Fibroblast of skin of right quadriceps (primary cell): ENCODE measurements around the gene HUWE1.
A peak's percentile ranks its signal among the peaks of the same experiment; 100 is the strongest.
"Not testable (repeated sequence)": the region's sequence is repeated elsewhere in the genome, so short reads cannot be mapped to it uniquely, and the experiment has no call there.

ENCODE experiments used
- DNase-seq: peaks from one replicate; pipeline ENCODE4 v3.0.0-alpha.2; 2013

HUWE1 gene

DNA sequence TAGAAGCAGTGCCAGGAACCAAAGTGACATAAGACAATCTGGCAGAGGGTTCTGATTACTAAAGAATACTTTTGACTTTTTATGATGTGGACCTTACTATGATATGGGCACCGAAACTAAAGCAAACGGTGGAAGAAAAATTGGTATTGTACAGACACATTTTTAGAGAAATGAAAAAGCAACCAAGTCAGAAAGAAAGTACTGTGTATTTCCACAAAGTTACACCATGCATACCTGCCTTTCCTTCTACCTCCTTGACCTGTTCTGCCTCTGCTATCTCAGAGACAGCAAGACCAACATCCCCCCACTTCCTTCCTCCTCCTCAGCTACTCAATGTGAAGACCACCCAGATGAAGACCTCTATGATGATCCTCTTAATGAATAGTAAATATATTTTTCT lies 88.3 kb downstream of the HUWE1 start:
- no peak for DNase-seq

DNA sequence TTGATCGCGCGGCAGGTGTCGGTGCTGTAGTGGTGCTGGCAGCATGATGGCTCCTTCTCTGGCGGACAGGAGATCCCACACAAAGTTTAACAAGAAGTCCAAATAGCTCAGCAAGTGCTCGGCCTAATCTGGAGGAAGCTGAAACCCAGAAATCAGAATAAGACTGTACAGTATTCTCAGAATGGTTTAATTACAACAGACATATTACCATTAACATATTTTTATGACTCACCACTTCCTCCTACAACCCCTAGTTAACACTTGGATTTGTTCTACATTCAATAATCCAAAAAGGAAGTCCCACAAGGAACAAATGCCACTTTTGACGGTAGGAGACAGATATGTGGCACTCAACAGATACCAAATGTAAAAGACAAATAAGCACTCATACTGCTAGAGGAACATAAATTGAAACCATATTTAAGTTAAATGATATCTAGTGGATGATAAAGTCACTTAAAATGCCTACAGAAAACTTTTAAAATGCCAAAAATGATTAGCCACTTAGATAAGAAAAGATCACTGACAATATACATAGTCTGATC lies 91.2 kb downstream of the HUWE1 start:
- DNase-seq: no peak

DNA sequence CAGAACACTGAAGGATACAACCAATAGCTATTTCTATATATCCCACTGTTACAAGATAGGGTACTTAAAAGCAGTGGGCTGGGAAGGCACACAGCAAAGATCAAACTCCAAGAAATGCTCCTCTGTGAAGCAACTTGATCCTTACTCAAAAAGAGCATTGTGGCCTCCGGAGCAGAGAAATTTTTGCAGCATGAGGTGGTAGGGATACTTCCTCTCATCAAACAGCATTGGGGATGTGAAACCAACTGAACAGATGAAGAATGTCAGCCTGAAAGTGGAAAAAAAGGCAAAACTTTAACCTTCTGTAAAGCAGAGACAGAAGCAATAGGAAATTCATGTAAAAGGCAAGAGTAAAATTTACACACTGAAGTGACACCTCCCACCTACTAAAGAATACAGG lies 92.2 kb downstream of the HUWE1 start:
- peak; percentile 27 for DNase-seq

DNA sequence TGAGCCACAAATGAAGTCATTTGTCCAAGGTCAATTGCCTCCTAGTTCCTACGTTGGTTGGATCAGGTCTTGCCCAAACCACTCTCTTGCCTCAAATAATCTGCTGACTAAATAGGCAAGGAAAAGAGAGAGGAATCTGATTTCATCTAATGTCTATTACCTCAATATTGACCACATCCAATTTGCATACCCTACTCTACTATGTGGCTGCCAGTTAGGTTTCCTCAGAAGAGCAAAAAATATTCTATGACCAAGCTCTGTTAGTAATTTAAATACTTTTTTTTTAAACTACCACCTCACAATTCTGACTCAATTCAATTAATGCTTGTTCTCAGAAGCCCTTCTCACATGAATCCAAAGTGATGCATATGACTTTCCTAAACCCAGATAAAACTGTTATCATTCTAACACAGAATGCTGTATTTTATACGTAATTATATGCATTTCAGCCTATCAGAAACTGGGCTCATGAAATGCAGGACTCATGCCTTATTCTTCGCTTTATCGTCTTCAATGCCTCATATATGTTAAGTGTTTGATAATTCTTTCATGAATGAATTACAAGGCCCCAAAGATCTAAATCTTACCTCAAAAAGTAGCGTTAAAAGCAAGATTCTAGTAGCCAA lies 98.6 kb downstream of the HUWE1 start:
- DNase-seq: no peak

DNA sequence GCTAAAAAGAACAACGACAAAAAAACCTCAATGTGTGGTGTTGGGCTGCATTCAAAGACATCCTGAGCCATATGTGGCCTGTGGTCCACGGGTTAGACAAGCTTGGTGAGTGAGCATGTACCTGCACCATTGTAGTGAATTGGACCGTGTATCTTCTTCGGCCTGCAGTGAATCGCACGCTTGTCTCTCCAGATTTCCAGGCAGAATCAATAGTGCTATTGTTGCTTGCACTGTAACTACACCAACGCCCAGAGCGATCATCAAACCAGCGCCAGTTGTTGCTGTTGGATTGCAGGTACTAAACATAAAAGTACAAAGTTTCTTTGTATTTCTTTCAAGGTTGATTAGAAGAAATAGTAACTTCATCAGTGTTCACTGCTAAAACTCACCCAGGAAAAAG lies 101.6 kb downstream of the HUWE1 start:
- no peak for DNase-seq

DNA sequence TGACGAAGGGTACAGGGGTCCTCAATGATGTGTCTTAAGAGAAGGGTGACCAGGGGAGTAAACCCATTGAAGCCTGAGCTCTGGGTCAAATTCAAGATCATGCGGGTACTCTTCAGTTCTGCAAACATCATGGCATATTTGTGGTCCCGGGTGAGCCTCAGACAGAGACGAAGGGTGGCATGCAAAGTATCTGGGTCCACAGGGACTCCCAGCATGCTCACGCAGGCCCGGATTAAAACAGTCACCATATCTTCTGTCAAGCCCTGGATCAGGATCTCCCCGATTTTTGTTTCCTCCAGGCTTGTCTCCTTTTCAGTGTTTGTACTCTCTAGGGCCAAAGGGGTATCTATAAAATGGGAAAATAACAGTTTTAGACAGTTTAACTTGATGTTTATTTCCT lies 102.9 kb downstream of the HUWE1 start:
- no peak for DNase-seq

DNA sequence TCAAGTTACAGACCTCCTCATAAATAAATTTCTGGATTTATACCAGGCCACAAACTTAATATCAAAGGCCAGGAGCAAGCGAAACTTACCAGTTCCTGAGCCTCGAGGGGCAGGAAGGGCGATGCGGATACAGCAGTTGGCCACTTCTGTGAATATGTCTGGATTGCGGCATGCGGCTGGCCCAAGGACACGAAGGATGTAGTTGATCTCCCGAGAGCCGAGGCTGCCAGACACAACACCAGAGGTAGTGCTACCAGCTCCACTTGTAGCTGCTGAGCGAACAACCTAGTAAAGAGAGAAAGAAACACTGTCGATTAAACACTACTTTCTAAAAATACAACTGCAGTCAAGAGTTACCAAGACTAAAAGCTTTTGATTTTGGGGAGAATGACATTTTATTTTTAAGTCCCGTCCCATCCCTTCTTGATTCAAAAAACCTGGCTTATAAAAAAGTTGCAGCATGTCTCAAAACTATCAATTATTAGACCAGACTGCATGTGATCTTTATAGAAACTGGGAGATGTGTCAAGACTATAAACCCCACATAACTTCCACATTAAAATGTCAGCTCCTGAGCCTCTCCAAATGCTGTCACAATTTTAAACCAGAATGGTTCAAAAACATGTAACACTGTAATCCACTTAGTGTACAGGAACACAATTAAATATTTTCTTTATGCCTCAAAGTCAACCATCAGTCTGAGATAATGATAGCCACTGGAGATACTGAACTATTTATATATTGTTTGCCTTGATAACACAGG lies 105.6 kb downstream of the HUWE1 start:
- no peak for DNase-seq

DNA sequence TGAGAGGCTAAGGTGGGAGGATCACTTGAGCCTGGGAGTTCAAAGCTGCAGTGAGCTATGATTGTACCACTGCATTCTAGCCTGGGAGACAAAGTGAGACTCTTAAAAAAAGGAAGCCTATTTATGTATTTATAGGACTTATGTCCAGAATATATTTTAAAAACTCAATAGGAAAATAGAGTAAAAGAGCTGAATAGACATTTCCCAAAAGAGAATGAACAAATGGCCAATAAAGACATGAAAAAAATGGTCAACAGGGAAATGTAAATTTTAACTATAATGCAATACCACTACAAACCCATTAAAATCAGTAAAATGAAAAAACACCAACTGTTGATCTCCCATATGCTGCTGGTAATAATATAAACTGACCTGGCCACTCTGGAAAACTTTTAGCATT lies 115.0 kb downstream of the HUWE1 start:
- DNase-seq: no peak

DNA sequence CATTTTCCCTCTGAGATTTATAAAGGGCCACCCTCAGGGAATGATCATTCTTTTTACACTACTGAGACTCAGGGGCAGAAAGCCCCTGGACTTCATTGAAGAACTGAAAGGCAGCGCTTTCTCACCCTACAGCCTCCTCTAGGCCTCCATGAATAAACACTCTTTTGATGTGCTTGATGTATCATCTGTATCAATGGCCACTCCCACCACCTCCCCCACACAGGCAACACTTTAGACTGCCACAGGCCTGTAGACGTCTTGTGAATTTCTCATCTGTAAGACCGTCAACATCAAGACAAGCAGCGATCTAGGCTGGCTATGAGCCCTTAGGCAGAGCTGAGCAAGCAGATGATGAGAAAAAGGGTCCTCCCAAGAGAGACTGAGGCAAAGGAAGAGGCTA lies 123.2 kb downstream of the HUWE1 start:
- DNase-seq: no peak

DNA sequence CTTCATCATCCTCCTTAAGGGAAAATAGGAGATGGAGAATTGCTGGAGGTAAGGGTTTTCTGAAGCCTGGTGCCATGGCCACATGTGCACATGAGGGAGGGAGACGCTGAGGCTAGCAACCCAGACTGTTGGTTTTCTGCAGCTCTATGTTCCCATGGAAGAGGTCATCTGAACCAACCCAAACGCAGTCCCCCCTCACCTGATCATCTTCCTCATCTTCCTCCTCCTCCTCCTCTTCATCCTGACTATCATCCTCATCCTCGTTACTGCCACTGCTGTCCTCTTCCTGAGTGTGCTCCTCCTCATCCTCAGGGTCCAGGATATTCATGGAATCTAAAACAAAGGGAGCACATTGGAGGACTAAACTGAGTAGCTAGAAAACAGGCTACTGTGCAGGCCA lies 124.6 kb downstream of the HUWE1 start:
- no peak for DNase-seq

DNA sequence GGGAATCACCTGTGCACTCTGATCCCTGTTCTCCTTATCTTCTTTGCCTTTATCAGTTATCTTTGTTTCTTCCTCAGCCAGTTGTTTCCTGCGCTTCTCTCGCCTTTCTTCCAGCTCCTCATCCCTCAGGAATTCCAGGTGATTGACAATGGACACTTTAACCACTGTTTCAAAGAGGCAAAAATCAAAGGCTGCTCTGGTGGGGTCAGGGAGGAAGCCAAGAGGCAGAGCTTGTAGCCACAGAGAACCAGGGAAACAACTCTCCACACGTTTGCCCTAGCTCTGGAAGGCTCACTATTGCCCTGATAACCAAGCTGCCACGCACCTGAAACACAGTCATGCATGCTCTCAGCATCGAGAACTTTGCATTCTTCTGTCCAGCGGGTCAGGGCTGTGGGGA lies 127.9 kb downstream of the HUWE1 start:
- no peak for DNase-seq

DNA sequence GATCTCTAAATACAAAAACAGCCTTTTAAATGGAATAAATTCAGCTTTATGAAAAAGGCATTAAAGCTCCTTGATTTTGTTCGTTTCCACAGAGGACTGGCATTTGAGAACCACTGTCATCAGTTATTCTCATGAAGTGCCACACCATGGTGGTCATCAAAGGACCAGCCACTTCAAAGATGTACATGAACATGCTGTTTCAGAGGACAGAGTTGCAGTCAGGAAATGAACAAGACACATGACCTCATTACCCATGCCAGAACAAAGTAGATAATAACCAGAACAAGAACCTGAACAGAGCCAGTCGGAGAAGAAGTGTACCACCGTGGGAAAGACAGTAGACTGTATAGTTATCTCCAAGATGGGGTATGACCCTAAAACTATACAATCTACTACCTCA lies 129.7 kb downstream of the HUWE1 start:
- no peak for DNase-seq

DNA sequence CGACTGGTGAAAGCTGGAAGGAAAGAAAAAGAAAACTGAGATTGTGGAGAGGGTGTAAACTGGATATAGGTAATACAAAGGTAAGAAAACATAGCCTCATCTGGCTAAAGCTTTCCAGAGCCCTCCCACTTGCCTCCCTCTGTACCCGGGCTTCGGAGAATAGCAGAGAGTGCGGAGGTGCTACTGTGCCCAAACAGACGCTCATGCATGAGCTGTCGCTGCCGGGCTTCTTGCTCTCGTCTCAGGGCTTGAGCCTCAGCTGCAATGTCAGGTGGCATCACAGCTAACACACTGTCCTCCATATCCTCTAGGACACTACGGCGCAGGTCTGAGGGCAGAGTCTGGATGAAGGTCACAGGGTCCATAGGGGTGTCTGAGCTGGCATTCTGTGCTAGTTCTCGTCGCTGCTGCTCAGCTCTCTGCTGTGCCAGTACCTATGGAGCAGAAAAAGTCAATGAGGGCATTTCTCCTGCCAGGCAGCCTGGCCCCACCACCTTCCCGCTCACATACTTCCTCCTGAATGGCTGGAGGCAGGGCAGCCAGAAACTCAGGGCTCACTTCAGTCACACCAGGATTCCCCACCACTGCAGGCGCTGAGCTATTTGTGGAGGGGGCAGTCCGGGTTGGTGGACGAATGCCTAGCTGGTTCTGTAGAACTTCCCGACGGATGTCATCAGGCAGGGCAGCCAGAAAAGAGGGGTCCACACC lies 135.6 kb downstream of the HUWE1 start:
- DNase-seq: no peak

DNA sequence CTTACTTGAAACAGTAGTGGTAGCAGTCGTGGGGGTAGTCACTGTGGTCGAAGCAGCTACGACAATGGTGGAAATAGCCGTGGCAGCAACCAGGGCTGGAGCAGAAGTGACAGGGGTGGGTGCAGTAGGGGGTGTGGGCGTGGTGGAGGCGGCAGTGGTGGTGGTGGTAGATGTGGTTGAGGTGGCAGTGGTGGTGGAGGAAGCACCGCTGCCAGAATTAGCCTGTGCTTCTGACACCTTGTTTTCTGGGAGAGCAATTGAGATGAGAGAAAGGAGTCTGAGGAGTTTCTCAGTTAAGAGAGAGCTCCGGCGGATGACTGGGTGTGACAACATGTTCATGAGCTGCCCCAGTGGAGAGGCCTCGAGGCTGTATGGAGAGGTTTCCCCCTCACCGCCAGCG lies 138.9 kb downstream of the HUWE1 start:
- no peak for DNase-seq

DNA sequence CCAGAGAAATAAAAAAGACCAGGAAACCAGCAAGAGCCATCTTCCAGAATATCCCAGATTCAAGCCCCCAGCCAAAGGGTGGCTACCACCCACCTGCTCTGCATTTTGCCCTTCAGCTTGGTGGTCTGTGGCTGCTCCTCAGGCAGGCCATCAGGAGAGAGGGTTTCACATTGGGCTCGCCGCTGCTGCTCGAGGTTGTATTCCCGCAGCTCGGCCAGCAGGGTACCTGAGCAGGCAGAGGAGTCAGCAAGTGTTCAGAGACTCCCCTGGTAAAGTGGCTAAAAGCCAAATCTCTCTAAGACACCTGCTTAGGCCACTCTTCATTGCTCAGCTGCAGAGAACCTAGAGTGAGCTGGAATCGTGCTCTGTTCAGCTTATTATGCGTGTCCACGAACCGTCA lies 141.6 kb downstream of the HUWE1 start:
- no peak for DNase-seq

DNA sequence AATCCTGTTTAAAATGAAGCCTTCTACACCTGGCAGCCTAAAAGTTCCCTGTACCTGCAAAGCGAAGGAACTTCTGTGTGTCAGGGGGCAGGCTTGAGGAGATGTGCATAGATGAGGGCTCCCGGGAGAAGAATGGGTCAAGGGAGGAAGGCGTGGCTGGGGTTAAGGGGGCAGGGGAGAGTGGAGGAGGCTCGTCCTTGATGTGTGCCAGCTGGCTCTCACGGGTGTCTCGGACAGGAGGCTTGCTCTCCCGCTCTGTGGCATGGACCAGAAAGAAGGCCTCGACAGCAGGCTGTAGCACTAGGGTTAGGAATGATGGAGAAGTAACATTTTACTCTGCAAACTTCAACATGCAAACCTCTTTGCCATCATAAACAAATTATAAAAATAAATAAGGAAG lies 147.7 kb downstream of the HUWE1 start:
- DNase-seq: no peak

DNA sequence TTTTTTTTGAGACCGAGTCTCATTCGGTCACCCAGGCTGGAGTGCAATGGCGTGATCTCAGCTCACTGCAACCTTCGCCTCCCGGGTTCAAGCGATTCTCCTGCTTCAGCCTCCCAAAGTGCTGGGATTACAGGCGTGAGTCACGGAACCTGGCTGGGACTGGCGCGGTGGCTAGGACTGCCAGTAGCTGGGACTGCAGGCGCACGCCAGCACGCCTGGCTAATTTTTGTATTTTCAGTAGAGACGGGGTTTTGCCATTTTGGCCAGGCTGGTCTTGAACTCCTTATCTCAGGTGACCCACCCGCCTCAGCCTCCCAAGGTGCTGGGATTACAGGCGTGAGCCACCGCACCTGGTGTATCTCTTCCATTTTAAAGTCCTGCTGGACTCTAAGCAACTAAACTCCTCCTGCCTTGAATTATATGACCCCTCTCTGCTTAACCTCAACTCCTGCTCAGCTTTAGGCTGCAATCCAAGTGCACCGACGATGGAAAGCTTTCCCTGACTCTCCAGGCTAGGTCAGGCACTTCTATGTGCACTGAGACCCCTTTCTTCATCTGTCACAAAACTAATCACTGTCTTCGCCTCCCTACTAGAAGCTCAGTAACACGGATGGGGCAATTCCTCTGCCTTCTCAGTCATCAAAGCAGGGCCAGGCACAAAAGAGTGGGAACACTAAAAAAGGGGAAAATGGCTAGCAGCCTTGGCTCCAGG lies 155.1 kb downstream of the HUWE1 start:
- DNase-seq: not testable (repeated sequence)

DNA sequence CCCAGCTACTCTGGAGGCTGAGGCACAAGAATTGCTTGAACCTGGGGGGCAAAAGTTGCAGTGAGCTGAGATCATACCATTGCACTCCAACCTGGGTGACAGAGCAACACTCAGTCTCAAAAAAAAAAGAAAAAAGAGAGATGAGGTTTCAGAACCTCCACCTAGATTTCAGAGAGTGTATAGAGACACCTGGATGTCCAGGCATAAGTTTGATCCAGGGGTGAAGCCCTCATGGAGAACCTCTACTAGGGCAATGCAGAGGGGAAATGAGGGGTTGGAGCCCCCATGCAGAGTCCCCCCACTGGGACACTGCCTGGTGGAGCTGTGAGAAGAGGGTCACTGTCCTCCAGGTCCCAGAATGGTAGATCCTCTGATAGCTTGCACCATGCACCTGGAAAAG lies 159.5 kb downstream of the HUWE1 start:
- DNase-seq: no peak

DNA sequence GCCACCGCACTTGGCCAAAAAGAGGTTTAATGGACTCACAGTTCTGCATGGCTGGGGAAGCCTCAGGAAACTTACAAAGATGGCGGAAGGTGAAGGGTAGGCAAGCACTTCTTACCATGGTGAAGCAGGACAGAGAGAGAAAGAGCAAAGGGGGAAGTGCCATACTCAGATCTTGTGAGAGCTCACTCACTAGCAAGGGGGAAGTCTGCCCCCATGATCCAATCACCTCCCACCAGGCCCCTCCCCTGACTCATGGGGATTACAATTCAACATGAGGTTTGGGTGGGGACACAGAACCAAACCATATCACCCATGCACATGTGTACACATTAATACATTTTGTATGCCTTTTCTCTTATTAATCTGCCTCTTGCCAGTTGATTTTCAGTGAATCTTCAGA lies 175.2 kb downstream of the HUWE1 start:
- DNase-seq: no peak

DNA sequence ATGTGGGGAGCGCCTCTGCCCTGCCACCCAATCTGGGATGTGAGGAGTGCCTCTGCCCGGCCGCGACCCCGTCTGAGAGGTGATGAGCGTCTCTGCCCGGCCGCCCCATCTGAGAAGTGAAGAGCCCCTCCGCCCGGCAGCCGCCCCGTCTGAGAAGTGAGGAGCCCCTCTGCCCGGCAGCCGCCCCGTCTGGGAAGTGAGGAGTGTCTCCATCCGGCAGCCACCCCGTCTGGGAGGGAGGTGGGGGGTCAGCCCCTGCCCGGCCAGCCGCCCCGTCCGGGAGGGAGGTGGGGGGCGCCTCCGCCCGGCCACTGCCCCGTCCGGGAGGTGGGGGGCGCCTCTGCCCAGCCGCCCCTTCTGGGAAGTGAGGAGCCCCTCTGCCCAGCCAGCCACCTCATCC lies 182.5 kb downstream of the HUWE1 start:
- DNase-seq: not testable (repeated sequence)

DNA sequence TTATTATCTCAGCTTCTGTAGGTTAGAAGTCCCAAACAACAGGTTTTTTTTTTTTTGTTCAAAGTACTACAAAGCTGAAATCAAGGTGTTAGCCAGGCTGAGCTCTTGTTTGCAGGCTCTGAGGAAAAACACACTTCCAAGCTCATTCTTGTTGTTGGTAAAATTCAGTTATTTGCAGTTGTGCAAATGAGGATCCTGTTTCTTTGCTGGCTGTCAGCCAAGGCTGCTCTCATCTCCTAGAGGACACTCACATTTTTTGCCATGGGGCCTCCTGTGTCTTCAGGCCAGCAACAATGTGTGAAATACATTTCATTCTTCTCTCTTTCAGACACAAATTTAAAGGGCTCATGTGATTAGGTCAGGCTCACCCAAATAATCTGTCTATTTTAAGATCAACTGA lies 192.1 kb downstream of the HUWE1 start:
- DNase-seq: peak; percentile 13

DNA sequence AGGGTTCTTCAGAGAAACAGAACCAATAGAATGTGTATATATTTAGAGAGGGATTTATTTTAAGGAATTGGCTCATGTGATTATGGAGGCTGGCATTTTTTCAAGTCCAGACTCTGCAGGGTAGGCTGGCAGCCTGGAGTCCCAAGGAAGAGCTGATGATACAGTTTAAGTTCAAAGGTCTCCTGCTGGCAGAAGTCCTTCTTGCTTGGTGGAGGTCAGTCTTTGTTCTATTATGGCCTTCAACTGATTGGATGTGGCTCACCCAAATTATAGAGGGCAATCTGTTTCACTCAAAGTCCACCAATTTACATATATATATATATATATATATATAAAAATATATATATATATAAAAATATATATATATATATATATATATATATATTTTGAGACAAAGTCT lies 200.2 kb downstream of the HUWE1 start:
- DNase-seq: no peak

DNA sequence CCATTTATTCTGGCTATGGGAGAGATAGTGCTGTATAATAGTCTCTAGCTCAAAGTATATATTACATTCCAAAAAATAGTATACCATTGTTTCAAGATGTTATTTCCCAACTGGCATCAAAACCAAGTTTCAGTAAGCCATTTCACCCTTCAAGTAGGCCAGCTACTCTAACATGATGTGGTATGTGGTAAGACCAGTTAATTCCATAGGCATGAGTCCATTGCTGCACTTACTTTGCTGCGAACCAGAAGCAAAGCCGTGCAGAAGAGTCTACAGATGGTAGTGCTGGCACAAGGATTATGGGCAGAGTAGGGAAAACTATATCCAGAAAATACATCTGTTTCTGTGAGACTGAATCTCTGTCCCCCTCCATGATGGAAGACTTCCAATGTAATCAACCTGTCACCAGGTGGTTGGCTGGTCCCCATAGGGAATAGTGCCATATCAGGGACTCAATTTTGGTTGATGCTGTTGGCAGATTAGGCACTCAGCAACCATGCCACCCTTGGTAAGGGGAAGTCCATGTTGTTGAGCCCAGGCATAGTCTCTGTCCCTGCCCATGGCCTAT lies 202.6 kb downstream of the HUWE1 start:
- DNase-seq: no peak
